Measurements from ENCODE around the gene THOC1.

THOC1 gene

DNA sequence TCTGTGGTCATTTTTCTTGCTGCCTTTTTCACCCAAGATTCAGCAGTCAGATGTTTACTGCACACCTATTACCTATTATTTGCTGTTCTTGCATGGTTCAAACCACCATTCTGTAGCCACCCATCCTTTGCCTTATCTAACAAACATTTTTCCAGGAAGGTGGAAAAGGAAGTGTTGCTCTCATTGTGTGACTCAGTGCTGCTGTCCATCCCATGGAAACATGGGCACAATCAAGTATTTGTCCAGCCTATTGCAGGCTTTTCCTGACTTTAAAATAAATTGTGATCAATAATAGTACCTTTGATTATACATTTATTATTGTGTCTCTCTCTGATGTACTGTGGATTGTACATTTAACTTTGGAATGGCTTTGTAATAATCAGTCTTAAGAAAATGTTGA lies 56.3 kb downstream of the THOC1 start:
- no peak for DNase-seq

DNA sequence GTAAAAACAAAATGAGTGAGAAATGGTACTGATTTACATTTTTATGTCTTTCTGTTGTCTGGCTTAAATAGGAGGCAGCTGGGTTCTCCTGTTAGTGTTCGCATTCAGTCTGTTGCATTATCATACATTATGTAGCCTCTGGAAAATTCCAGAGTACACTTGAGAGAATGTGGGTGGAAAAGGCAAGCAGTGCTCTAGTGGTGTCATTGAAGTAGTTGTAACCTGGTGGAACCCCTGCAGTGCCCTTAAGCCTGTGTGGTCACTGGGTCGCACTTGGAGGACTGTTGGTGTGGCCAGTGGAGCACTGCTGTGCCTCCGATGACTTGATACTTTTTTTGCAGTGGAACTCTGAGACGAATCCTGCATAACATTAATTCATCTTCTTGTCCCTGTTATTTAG lies 57.1 kb downstream of the THOC1 start:
- DNase-seq, result no peak

DNA sequence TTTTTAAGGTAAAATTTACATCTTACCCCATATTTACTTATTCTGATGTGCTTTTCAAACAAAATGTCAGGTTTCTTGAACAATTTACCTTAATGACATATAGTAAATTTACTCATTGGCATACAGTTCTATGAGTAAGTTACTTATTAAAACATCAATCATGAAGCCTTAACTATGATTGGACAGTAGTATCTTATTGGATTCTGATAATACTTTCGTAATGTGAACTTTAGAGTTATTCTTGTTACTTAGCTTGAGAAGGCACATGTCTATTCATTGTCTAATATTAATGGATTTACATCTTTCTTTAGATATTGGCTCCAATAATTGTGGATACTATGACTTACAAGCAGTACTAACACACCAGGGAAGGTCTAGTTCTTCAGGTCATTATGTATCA lies 57.8 kb downstream of the THOC1 start:
- DNase-seq, result no peak

DNA sequence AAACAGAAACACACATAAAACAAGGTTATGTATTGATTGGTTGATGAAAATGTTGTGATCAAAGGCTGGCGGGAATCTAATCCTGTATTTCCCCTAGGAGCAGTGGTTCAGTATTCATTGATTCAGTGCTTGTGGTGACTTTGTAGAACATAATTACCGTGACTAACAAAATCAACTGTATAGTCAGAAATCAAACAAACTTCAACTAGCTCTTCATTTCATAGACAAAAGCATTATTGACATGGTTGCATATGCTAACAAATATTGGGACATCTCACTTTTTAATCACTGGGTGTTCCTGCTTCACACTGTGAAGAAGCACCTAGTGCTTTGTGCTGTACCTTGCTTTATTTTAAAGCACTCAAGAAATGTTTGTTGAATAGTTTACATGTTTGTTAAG lies 68.1 kb downstream of the THOC1 start:
- DNase-seq, result no peak

DNA sequence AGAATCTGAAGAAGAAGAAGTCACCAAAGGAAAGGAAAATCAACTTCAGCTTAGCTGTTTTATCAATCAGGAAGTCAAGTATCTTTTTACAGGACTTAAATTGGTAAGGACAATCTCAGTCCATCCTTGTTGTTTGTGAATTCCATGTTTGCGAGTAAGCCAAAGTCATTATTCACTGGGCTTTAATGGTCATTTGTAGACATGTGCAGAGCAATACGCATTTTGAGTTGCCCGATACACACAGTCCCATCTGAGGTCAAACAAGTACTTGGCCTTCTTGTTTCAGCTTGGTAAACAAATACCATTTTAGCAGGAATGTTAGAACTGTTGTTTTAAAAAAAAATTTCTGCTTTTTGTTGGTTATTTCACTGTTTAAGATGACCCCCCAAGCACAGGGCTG lies 68.6 kb downstream of the THOC1 start:
- DNase-seq, result no peak

DNA sequence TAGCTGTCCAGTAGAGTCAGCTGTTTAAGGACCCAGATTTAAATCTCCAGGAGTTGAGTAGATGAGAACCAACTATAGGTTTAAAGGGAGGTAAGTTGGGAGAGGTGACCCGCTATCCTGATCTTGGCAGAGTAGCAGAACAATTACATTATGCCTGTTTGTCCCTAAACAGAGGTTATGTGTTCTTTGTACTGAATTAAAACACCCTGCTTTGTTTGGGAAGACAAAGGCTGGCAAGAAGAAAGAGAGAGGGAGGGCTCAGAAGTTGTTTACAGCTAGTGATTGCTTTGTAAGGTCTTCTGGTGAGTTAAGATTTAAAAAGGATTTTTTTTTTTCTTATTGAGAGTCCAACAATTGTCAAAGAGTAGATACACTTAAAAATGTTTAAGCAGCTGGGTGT lies 72.2 kb downstream of the THOC1 start:
- DNase-seq, result no peak

DNA sequence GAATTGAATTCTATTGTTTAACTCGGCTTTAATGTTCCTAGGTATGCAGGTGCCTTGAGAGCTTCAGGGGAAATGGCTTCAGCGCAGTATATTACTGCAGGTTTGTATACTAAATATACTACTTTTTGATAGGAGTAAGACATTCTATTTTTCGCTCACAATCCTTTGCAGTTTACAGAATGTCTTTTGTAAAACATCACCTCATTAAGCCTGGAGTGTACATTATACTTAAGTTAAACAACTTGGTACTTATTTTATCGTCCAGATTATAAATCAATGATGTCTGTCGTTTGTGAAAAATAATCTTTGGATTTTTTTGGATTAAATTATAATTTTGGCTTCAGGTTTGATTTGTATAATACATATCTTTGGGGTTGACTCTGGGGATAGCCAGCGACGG lies 75.0 kb downstream of the THOC1 start:
- DNase-seq, result no peak

DNA sequence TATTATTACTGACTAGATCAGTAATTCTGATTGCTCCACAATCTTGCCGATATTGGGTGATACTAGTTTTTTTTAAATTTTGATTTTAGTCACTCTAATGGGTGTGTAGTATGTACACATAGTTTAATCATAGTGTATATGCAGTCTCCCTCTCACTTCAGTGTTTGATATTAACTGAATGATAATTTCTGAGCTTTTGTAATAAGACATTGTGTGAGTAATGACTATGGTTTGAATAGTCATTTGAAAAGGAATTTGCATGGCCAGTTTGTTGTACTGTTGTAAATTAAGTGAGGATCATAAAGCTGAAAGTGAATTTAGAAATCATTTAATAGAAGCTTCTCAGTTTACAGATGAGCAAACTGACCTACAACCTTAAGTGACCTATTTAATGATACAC lies 76.1 kb downstream of the THOC1 start:
- DNase-seq, result no peak

DNA sequence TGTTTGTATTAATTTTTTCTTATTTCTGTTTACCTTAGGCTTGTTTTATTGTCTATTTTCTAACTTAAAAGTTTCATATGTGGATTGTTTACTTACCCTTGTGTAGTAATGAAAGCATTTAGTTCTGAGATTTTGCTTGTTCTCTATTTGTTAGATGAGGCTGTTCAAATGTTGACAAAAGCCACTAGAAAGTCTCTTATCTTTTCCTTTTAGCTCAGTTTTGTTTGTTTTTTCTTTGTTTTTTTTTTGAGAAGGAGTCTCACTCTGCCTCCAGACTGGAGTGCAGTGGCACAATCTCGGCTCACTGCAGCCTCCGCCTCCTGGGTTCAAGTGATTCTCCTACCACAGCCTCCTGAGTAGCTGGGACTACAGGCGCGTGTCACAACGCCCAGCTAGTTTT lies 78.6 kb downstream of the THOC1 start:
- DNase-seq, result no peak

DNA sequence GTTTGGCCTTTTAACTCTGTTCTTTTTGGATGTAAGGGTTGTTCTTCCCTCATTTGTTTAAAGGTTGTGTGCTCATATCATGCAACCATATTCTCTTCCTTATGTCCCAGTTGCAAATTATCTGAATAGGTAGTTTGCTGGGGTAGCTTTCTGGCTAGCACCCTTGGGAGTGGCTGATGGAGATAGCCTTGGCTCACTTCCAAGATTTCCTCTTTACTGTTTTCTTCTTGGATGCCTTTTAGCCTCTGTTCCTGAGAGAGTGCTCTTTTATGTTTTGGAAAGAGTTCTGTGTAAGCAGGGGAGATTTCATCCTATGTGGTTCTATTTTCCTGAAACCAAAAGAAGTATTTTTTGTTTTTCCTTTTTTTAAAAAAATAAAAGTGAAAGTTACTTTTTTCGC lies 84.1 kb downstream of the THOC1 start:
- DNase-seq, result no peak

DNA sequence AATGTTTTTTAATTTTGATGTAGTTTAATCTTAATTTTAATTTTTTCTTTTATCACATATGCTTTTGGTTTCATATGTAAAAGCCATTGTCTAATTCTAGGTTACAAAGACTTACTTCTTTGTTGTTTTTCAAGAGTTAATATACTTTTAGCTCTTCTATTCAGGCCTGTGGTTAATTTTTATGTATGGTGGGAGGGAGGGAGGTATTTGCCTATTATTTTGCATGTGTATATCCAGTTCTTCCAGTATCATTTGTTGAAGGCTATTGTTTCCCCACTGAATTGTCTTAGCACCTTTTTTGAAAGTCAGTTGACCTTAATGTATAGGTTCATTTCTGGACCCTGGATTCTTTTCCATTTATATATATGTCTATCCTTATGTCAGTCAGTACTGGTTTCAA lies 86.1 kb downstream of the THOC1 start:
- no peak for DNase-seq

DNA sequence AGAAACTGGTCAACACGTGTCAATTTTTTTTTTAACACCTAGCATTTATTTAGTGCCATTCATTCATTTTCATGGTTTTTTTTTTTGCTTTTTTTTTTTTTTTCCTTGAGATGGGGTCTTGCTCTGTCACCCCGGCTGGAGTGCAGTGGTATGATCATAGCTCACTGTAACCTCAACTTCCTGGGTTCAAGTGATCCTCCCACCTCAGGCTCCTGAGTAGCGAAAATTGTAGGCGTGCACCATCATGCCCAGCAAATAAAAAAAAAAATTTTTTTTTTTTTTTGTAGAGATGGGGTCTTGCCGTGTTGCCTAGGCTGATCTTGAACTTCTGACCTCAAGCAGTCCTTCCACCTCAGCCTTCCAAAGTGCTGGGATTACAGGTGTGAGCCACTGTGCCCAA lies 88.3 kb downstream of the THOC1 start:
- no peak for DNase-seq

DNA sequence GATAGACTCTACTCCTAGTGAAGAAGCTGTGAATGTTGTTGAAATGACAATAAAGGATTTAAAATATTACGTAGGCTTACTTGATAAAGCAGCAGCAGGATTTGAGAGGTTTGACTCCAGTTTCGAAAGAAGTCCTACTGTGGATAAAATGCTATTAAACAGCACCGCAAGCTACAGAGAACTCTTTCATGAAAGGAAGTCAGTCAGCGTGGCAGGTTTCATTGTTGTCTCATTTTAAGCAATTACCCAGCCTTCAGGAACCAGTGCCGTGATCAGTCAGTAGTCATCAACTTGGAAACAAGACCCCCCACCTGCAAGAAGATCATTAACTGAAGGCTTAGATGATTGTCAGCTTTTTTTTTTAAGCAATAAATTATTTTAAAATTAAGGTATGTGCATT lies 95.5 kb downstream of the THOC1 start:
- no peak for DNase-seq
